NCI-H1436 treated with DMSO at 0.1 percent for 48 hours (cell line): ENCODE data around the gene RGS14.
"Not testable (repeated sequence)": the region's sequence is repeated elsewhere in the genome, so short reads cannot be mapped to it uniquely, and the experiment has no call there.

Experiments
- DNase-seq: peaks from one replicate; lab custom pipeline; 2025; lab: John Stamatoyannopoulos, UW

Gene RGS14

GRCh38 chr5:177346820-177347219 is 10.9 kb upstream of the RGS14 start:
- DNase-seq, result no peak

GRCh38 chr5:177347699-177348098 is 10.0 kb upstream of the RGS14 start:
- no peak for DNase-seq

DNA sequence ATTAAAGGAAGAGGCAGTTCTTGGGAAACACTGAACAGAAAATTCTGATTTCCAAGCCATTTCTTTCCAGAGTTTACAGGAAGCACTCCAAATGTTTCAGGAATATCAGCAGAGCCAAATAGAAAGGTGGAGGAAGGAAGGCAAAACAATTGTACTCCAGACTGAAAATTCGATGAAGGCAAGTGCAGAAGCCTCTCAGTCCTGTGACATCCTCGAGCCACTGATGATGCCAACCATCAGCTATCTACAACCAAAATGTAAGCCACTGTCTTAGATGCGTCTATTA is 8.4 kb upstream of the RGS14 start:
- no peak for DNase-seq

GRCh38 chr5:177349762-177350161 is 8.0 kb upstream of the RGS14 start:
- DNase-seq, result no peak

GRCh38 chr5:177350776-177351391 is 6.8 kb upstream of the RGS14 start:
- DNase-seq, result no peak

- peak; percentile 61 for DNase-seq
Measured at GRCh38 chr5:177351392-177352329, 6.1 kb upstream of the RGS14 start, which contains the start of gene LMAN2. Gene LMAN2 (minus strand): TSS chr5:177351668. CDS start chr5:177351647, 21 bp downstream.

DNA sequence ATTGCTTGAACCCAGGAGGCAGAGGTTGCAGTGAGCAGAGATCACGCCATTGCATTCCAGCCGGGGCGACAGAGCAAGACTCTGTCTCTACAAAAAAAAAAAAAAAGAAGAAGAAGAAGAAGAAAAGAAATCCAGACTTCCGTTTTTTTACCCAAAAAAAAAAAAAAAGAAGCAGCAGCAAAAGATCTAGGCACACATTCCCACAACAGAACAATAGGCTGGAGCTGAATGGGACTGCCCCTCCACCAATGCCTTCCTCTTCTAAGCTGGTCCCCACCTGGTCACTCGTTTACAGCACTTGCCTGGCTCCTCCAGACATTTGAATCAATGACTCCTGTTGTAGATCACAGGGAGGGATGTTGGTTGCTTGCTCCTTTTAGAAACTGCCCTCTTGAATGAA is 4.6 kb upstream of the RGS14 start:
- DNase-seq, result no peak

DNA sequence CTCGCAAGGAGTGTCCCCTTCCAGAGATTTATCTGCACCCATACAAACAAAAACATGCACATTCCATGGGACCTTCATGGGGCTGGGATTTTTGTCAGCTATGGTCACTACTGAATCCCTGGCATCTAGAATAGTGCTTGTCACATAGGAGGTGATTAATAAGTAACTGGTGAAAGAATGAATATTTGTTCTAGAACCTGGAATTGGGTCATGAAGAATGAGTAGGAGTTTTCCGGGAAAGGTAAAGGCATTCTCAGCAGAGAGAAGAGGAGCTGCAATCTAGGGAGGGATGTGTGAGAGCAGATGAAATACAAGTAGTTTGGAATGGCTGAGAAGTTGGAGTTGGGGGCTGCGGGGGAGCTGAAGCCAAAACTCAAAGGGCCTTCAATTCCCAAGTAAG is 3.5 kb upstream of the RGS14 start:
- no peak for DNase-seq

GRCh38 chr5:177354711-177355110 is 3.0 kb upstream of the RGS14 start:
- no peak for DNase-seq

GRCh38 chr5:177355162-177355867 is 2.4 kb upstream of the RGS14 start:
- no peak for DNase-seq

GRCh38 chr5:177355868-177356168 is 1.9 kb upstream of the RGS14 start:
- no peak for DNase-seq

GRCh38 chr5:177356746-177357145 is 978 bp upstream of the RGS14 start:
- DNase-seq, result no peak

DNA sequence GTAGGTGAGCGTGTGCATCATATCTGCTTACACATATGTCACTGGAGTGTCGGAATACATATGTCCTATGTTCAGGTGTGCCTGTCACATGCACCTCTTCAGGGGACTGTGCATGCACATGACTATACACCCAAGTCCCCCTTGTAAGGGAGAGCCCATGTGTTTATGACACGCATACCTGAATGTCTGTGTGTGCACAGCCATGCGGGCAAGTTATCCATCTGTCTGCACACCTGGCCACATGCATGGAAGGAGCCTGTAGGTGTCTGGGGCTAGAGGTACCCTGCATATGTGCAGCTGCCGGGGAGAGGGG is 622 bp upstream of the RGS14 start:
- no peak for DNase-seq

DNA sequence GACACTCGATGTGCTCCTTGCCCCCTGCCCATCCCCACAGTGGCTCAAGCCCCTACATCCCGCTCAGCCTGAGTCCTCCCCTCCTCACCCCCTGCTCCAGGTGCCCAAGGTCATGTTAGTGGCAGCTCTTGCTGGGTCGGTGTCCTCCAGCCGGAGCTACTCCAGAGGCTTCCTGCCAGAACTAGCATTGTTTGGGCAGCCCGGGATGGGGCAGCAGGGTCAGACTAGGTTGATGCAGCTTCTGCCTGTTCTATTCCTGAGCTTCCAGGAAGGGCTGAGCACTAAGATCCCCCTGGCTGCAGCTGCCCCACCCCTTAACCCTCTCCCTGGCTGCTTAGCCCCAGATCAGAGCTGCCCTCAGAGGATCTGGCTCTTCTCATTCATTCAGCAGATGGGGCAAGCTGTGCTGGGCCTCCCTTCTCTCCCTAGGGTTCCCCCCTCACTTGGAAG is 671 bp downstream of the RGS14 start:
- no peak for DNase-seq

DNA sequence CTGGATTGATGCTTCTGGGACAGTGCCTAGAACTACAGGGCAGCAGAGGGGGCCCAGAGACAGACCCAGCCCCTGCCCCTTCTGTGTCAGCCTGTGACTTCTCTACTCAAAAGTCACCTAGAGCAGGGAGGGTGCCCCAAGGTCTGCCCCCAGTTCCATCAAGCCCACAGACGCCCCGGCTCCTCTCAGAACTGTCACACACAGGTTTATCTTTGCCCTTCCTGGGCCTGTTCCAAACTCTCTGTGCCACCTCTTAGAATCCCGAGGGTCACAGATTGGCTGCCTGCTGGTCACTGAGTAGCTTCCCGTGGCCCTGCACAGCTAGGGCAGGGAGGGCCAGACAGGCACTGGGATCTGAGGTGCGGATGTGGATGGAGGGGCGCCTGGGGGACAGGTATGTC is 1.7 kb downstream of the RGS14 start:
- DNase-seq, result no peak

DNA sequence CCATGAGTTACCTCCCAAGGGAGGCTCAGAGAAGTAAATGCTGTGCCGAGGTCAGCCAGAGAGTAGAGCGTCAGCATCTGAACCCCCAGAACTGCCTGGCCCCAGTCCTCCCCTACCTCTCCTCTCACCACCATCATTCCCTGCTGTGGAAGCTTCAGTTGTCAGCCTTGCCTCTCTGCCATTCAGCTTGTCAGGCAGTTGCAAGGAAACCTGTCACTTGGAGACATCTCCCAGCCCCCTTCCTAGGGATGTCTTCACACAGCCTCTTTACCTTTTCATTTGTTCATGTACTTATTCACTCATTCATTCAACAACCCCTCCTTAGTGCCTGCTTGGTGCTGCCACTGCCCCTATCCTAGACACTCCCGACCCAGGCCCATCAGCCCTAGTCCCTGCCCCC is 2.1 kb downstream of the RGS14 start:
- no peak for DNase-seq

DNA sequence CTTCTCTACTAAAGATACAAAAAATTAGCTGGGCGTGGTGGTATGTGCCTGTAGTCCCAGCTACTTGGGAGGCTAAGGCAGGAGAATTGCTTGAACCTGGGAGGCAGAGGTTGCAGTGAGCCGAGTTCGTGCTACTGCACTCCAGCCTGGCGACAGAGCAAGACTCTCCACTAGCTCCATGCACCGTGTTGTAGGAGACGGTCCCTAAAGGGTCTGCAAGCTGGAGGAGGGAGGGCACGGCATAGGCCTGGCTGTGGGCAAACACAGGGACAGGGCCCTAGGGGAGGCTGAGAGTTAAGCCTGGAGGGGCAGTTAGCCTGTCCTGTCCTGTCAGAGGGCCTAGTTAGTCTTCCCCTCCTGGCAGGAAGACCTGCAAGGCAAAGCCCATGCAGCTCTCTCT is 3.0 kb downstream of the RGS14 start:
- DNase-seq, result not testable (repeated sequence)

DNA sequence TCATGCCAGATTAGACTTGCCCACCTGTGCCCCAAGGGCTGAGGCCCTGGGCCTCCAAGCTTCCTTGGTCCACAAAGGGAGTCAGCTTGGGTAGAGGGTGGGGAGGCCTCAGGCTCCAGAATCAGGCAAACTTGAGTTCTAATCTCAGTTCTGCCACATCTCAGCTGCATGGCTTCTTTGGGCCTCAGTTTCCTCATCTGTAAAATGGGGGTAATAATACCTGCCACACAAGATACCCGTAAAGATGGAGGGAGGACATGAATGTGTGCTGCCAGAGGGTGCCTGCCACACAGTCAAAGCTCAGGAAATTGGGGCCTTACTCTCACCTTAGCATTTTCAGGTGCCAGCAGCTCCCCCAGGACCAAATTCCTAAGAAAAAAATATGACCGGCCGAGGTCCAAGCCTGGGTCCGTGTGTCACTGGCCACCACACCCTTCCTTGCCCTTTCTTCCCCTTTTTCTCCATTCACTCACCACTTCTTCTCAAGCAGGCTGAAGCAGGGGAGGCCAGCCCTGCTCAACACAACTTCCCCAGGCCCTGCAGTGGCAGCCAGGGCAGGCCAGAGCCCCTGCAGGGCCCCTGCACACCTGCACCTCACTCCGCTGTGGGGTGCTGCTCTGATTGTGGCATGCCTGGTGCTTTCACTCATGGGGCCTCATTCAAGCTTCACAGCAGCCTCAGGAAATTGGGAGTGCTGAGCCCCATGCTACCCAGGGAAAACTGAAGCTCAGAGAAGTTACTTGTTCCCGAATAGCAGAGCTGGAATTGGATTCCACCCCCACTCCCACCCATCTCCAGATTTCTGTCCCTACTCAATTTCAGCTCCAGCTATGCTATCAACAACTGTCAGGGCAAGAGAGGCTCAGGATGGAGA is 3.9 kb downstream of the RGS14 start:
- DNase-seq, result no peak

DNA sequence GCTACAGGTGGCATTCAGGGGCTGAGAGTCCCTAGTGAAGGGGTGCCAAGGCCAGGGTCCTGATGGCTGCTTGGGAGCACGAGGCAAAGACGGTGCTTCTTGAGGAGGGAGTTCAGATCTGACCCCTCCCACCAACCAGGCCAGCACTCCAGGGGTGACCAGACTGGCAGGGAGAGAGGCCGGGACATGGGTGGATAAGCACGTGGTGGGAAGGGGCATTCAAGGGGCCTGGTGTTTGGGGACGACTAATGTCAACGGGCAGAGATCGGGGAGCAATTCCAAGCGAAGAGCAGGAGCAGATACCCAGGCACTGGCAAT is 4.5 kb downstream of the RGS14 start:
- no peak for DNase-seq

DNA sequence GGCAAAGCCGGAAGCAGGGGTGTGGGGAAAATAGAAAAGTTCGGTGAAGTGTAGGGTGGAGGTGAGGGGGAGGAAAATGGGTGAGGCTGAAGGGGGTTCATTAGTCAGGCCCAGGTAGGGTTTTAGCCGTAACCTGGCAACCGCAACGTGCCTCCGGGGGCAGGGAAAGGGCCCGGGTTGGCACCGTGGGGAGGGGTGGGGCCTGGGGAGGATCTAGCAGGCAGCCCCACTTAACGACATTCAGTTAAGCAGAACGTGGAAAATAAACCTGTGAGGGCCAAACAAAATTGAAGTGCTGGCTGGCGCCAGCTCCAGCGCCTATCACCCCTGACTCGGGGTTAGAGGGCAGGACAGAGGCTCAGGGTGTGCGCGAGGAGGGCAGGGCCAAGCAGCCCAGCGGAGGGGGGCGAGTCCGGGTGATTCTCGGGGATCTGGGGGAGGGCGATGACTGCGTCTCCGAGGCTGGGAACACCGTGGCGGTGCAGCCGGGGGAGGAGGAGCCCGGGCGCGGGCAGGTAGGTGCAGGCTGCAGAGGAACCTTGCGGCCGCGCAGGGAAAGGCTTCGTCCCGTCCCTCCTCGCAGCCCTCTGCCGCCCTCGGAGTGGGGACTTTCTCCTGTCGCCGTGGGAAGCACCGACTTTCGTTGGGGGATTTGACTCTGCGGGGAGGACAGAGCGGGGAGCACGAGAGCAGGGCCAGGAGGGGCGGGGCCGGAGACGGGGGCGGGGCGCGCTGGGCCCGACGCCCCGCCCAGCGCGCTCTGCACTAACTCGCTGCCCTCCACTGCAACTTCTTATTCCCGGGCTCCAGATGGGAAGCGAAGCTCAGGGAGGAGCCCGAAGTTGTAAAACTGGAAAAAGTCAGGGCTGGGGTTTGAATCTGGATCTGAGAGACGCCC is 5.1 kb downstream of the RGS14 start:
- no peak for DNase-seq

GRCh38 chr5:177363565-177363964 is 5.8 kb downstream of the RGS14 start:
- DNase-seq, result no peak
